ENCODE results near the gene FYCO1. TPM values are rescaled to one million over a fixed set of nuclear protein-coding genes. Genes with fewer than 3 reads are reported as not detected.
"Not testable (repeated sequence)": the region's sequence is repeated elsewhere in the genome, so short reads cannot be mapped to it uniquely, and the experiment has no call there.

FYCO1 gene
- total and polyA plus RNA-seq, 12 donors = 8.8 to 216 (median 143) TPM

- WGBS, 2 donors = 66 to 86% methylated on average over 6 of the region's 6 CpGs
- no peak for TF ChIP-seq CTCF (IDR thresholded peaks at IDR 0.05)
- intact Hi-C loops (cut with DNase I) = no loop called here
- ATAC-seq (no peak), DNase-seq (no peak)
- Histone ChIP-seq H3K36me3 (no peaks in the 10 kb centered on the region), H3K27me3 (no peaks in the 10 kb centered on the region), H3K4me3 (no peak overlapping the region), H3K4me1 (peaks cover 0 to 18% (median 6%) of the 10 kb centered on the region in 9 donors), H3K9me3 (no peaks in the 10 kb centered on the region), H3K27ac (no peak overlapping the region)
These were observed 12.4 kb upstream of the FYCO1 start for GRCh38 chr3:46008058-46008457.

GRCh38 chr3:46007280-46007679 lies 11.7 kb upstream of the FYCO1 start:
- H3K27me3 ChIP-seq = no peaks in the 10 kb centered on the region
- no peak for ATAC-seq
- intact Hi-C loops (cut with DNase I) = no loop called here
- DNase-seq = no peak
- H3K4me3 ChIP-seq = no peak overlapping the region
- H3K9me3 ChIP-seq = no peaks in the 10 kb centered on the region
- TF ChIP-seq CTCF (IDR thresholded peaks at IDR 0.05) = no peak
- H3K36me3 ChIP-seq = no peaks in the 10 kb centered on the region
- peaks cover 0 to 18% (median 6%) of the 10 kb centered on the region in 9 donors for H3K4me1 ChIP-seq
- peak overlapping the region in 3 of 10 donors; percentile 3 to 19 (median 15) for H3K27ac ChIP-seq

GRCh38 chr3:46006238-46007032 lies 10.8 kb upstream of the FYCO1 start:
- Histone ChIP-seq H3K27ac (peak overlapping the region in 3 of 10 donors; percentile 3 to 19 (median 15)), H3K36me3 (no peaks in the 10 kb centered on the region), H3K9me3 (no peaks in the 10 kb centered on the region), H3K4me1 (peaks cover 0 to 18% (median 6%) of the 10 kb centered on the region in 9 donors), H3K4me3 (no peak overlapping the region), H3K27me3 (no peaks in the 10 kb centered on the region)
- 51 to 55% methylated on average over 5 of the region's 5 CpGs for WGBS, 2 donors
- DNase-seq = no peak
- no peak for TF ChIP-seq CTCF (IDR thresholded peaks at IDR 0.05)
- peak; percentile 17 to 81 (median 64) for ATAC-seq
- intact Hi-C loops (cut with DNase I) = no loop called here

- H3K27me3 ChIP-seq; DNase-seq; ATAC-seq; H3K36me3 ChIP-seq; H3K9me3 ChIP-seq; H3K27ac ChIP-seq; intact Hi-C loops (cut with DNase I); H3K4me3 ChIP-seq: not testable (repeated sequence)
- peaks cover 0 to 18% (median 6%) of the 10 kb centered on the region in 9 donors for H3K4me1 ChIP-seq
These were observed 8.1 kb upstream of the FYCO1 start for GRCh38 chr3:46003706-46004105.

- Histone ChIP-seq H3K4me3 (no peak overlapping the region), H3K36me3 (no peaks in the 10 kb centered on the region), H3K4me1 (peaks cover 0 to 9% (median 5%) of the 10 kb centered on the region in 9 donors), H3K9me3 (no peaks in the 10 kb centered on the region), H3K27ac (no peak overlapping the region), H3K27me3 (no peaks in the 10 kb centered on the region)
- 88 to 93% methylated on average over 2 of the region's 2 CpGs for whole genome bisulfite sequencing, 2 donors
- ATAC-seq (no peak), DNase-seq (no peak)
- TF ChIP-seq CTCF (IDR thresholded peaks at IDR 0.05) = no peak
- intact Hi-C loops (cut with DNase I) = no loop called here
These were observed 5.6 kb upstream of the FYCO1 start for GRCh38 chr3:46001178-46001577.
